NCI-H187 (cell line): Measurements from ENCODE around the gene BAHCC1.
A peak's percentile ranks its signal among the peaks of the same experiment; 100 is the strongest.

Experiments used
- DNase-seq, 2 experiments: peaks; one replicate each; lab custom pipeline; 2025; lab: John Stamatoyannopoulos, UW

BAHCC1 gene

GRCh38 chr17:81398176-81398831, 3.0 kb downstream of the BAHCC1 start:
- no peak for DNase-seq

GRCh38 chr17:81398832-81399411, 3.7 kb downstream of the BAHCC1 start:
- DNase-seq = peak in 1 of 2 experiments; percentile 16

- no peak for DNase-seq
Observed at GRCh38 chr17:81399481-81400153, 4.4 kb downstream of the BAHCC1 start.

- DNase-seq = peak in 1 of 2 experiments; percentile 61
Observed at GRCh38 chr17:81400154-81400977, 5.1 kb downstream of the BAHCC1 start.

- DNase-seq = no peak
Observed at GRCh38 chr17:81400996-81401722, 5.9 kb downstream of the BAHCC1 start.

- DNase-seq = no peak
Observed at GRCh38 chr17:81401723-81402529, 6.7 kb downstream of the BAHCC1 start.

- no peak for DNase-seq
Observed at GRCh38 chr17:81402530-81402941, 7.3 kb downstream of the BAHCC1 start.

- no peak for DNase-seq
Observed at GRCh38 chr17:81402981-81403467, 7.8 kb downstream of the BAHCC1 start.

- DNase-seq = no peak
Observed at GRCh38 chr17:81403671-81404534, 8.6 kb downstream of the BAHCC1 start.

- DNase-seq = peak; percentile 50 to 51
Observed at GRCh38 chr17:81404558-81405165, 9.4 kb downstream of the BAHCC1 start.

- no peak for DNase-seq
Observed at GRCh38 chr17:81405411-81405872, 10.2 kb downstream of the BAHCC1 start.

GRCh38 chr17:81406117-81406953, 11.1 kb downstream of the BAHCC1 start:
- no peak for DNase-seq

GRCh38 chr17:81408049-81408448, 12.8 kb downstream of the BAHCC1 start:
- no peak for DNase-seq

- peak; percentile 14 to 86 for DNase-seq
Observed at GRCh38 chr17:81409190-81409935, 14.1 kb downstream of the BAHCC1 start.

- DNase-seq = no peak
Observed at GRCh38 chr17:81410852-81411251, 15.6 kb downstream of the BAHCC1 start.

- DNase-seq = no peak
Observed at GRCh38 chr17:81411305-81411704, 16.0 kb downstream of the BAHCC1 start.

- no peak for DNase-seq
Observed at GRCh38 chr17:81412490-81413093, 17.3 kb downstream of the BAHCC1 start.
